Adrenal gland (tissue), 12 donors: ENCODE measurements around the gene NPIPA5. TPM values are rescaled to one million over a fixed set of nuclear protein-coding genes. Genes with fewer than 3 reads are reported as not detected.
"Not testable (repeated sequence)": the region's sequence is repeated elsewhere in the genome, so short reads cannot be mapped to it uniquely, and the experiment has no call there.

Experiments
- DNase-seq, 7 donors: peaks; one replicate each; pipeline ENCODE4 v3.0.0-alpha.2; 2019 to 2020
- H3K27ac ChIP-seq, 5 donors: fragments of 200-600 bp; sonication (generic) in 4 of 5; 1 replicate in 3 of 5; 2 replicates in 2 of 5; pipeline versions ENCODE4 v1.5.1 to v1.8.0; 2016 to 2020; ENCODE audit warnings: mild to moderate bottlenecking in 1 of 5
- H3K27me3 ChIP-seq: fragments of 200-600 bp; 2 replicates; pipeline ENCODE4 v1.8.0; 2021
- H3K36me3 ChIP-seq, 2 donors: fragments of 200-600 bp; replicated peaks in 1 of 2; 1 replicate in 1 of 2; 2 replicates in 1 of 2; pipeline versions ENCODE4 v1.5.1 to v1.8.0; 2018 to 2022
- H3K4me1 ChIP-seq, 2 donors: fragments of 200-600 bp; replicated peaks in 1 of 2; 1 replicate in 1 of 2; 2 replicates in 1 of 2; pipeline versions ENCODE4 v1.5.1 to v1.8.0; 2018 to 2021
- H3K4me3 ChIP-seq, 4 donors: fragments of 200-600 bp; sonication (generic) in 3 of 4; one replicate each; pipeline ENCODE4 v1.5.1; 2016 to 2018
- H3K9me3 ChIP-seq, 3 donors: fragments of 200-600 bp; sonication (generic) in 1 of 3; replicated peaks in 1 of 3; 1 replicate in 2 of 3; 2 replicates in 1 of 3; pipeline versions ENCODE4 v1.5.1 to v1.8.0; 2016 to 2021
- WGBS, 4 donors: extraction: QIAGEN DNeasy Blood & Tissue Kit in 2 of 4; methylation state at CpG; one replicate each; pipeline versions ENCODE4 v1.1.5 to v1.1.7; 2013 to 2017; 5-methylcytosine and 5-hydroxymethylcytosine counted together
- intact Hi-C, 2 donors: fragments of 100-400 bp; cut with DNase I; formaldehyde crosslinking; loops; one replicate each; pipeline versions ENCODE4 v1.14.1 to v1.15.0; 2022 to 2023
- polyA plus RNA-seq, 3 donors: library from polyadenylated mRNA; stranded (reverse); fragments of 200-250 nt in 2 of 3; fragments of 350-450 nt in 1 of 3; fragmentation: Illumina TruSeq in 1 of 3; extraction: RNeasy Lipid Tissue Mini Kit (QIAGEN cat#74804) in 1 of 3; gene quantifications; one replicate each; pipeline ENCODE4 v1.2.3, GENCODE V29; 2013 to 2014
- total RNA-seq, 9 donors: library from RNA; depleted of rRNA in 4 of 9; stranded (reverse); fragments of >200 nt in 4 of 9; fragments of 120-200 nt in 1 of 9; fragmentation: NEBNext Ultra II Directional in 1 of 9; extraction: Animal tissue kit (Norgen Biotek cat#: 25700) in 1 of 9; gene quantifications; one replicate each; pipeline versions ENCODE4 v1.1.0 to v1.2.4, GENCODE V29; 2013 to 2023
- donor health status: healthy with polysubstance abuse.
- donor health status: Bipolar disorder and iron deficiency.
- donor health status: DM: yes; HTN: yes; CAD: no.
- donor health status: DM: no; HTN: no; CAD: no.
- donor health status: DM: no; HTN: no; CAD: no.
- donor health status: DM: yes; HTN: yes; CAD: no.

Gene NPIPA5
- total and polyA plus RNA-seq, 12 donors, result 4.0 to 169 (median 12.3) TPM

- intact Hi-C loops, H3K27me3 ChIP-seq, DNase-seq, H3K27ac ChIP-seq, H3K4me3 ChIP-seq, H3K36me3 ChIP-seq, H3K9me3 ChIP-seq, H3K4me1 ChIP-seq: not testable (repeated sequence)
- WGBS, 4 donors, result no CpG with 5 or more reads among the region's 1 CpG
These were observed 35.8 kb downstream of the NPIPA5 start for GRCh38 chr16:15342337-15342736.

GRCh38 chr16:15338986-15339385 is 39.1 kb downstream of the NPIPA5 start:
- H3K36me3 ChIP-seq, intact Hi-C loops, DNase-seq, H3K4me3 ChIP-seq, H3K27me3 ChIP-seq, H3K27ac ChIP-seq, H3K4me1 ChIP-seq, H3K9me3 ChIP-seq: not testable (repeated sequence)
- whole genome bisulfite sequencing, 4 donors, result no CpG with 5 or more reads among the region's 5 CpGs

GRCh38 chr16:15337974-15338605 is 40.0 kb downstream of the NPIPA5 start:
- H3K27ac ChIP-seq, H3K27me3 ChIP-seq, H3K36me3 ChIP-seq, intact Hi-C loops, H3K4me3 ChIP-seq, H3K9me3 ChIP-seq, DNase-seq, H3K4me1 ChIP-seq: not testable (repeated sequence)
- 33 to 62% (median 57%) methylated on average over 1 to 2 of the region's 7 CpGs for WGBS, 4 donors

- DNase-seq, H3K27ac ChIP-seq, H3K4me1 ChIP-seq, H3K9me3 ChIP-seq, H3K27me3 ChIP-seq, intact Hi-C loops, H3K4me3 ChIP-seq, H3K36me3 ChIP-seq: not testable (repeated sequence)
- no CpG with 5 or more reads among the region's 2 CpGs for WGBS, 4 donors
These were observed 42.5 kb downstream of the NPIPA5 start for GRCh38 chr16:15335609-15336008.

GRCh38 chr16:15333969-15334368 is 44.1 kb downstream of the NPIPA5 start:
- H3K4me1 ChIP-seq, H3K36me3 ChIP-seq, H3K9me3 ChIP-seq, DNase-seq, H3K27me3 ChIP-seq, H3K27ac ChIP-seq, intact Hi-C loops, H3K4me3 ChIP-seq: not testable (repeated sequence)
- 76 to 97% (median 88%) methylated on average over 1 to 3 of the region's 5 CpGs for WGBS, 4 donors

GRCh38 chr16:15330978-15331377 is 47.1 kb downstream of the NPIPA5 start:
- DNase-seq, H3K4me1 ChIP-seq, H3K27me3 ChIP-seq, H3K27ac ChIP-seq, H3K9me3 ChIP-seq, H3K36me3 ChIP-seq, H3K4me3 ChIP-seq, intact Hi-C loops: not testable (repeated sequence)
- no CpG with 5 or more reads among the region's 2 CpGs for WGBS, 4 donors

GRCh38 chr16:15324954-15325353 is 53.1 kb downstream of the NPIPA5 start:
- WGBS, 4 donors, result 67 to 82% (median 70%) methylated on average over 2 of the region's 4 CpGs; no CpG with 5 or more reads in 1 of the 4 donors
- H3K4me1 ChIP-seq, H3K27ac ChIP-seq, H3K27me3 ChIP-seq, intact Hi-C loops, H3K9me3 ChIP-seq, H3K36me3 ChIP-seq, DNase-seq, H3K4me3 ChIP-seq: not testable (repeated sequence)

- DNase-seq, H3K36me3 ChIP-seq, H3K4me1 ChIP-seq, H3K4me3 ChIP-seq, intact Hi-C loops, H3K27me3 ChIP-seq, H3K27ac ChIP-seq, H3K9me3 ChIP-seq: not testable (repeated sequence)
- 63 to 80% methylated on average over 2 of the region's 6 CpGs; no CpG with 5 or more reads in 2 of the 4 donors for WGBS, 4 donors
These were observed 54.7 kb downstream of the NPIPA5 start for GRCh38 chr16:15323373-15323772.

- H3K4me3 ChIP-seq, H3K27ac ChIP-seq, H3K4me1 ChIP-seq, DNase-seq, H3K9me3 ChIP-seq, H3K27me3 ChIP-seq, intact Hi-C loops, H3K36me3 ChIP-seq: not testable (repeated sequence)
- 54 to 81% (median 71%) methylated on average over 2 of the region's 2 CpGs for WGBS, 4 donors
These were observed 56.9 kb downstream of the NPIPA5 start for GRCh38 chr16:15321221-15321620.

- H3K36me3 ChIP-seq, H3K9me3 ChIP-seq, DNase-seq, H3K27me3 ChIP-seq, H3K27ac ChIP-seq, H3K4me3 ChIP-seq, H3K4me1 ChIP-seq, intact Hi-C loops: not testable (repeated sequence)
- WGBS, 4 donors, result 65 to 77% (median 71%) methylated on average over 1 of the region's 1 CpG
These were observed 63.5 kb downstream of the NPIPA5 start for GRCh38 chr16:15314562-15314961.
